ENCODE data around the gene SEMA4B.
A peak's percentile ranks its signal among the peaks of the same experiment; 100 is the strongest.
"Not testable (repeated sequence)": the region's sequence is repeated elsewhere in the genome, so short reads cannot be mapped to it uniquely, and the experiment has no call there.

SEMA4B gene

GRCh38 chr15:90227816-90228772, 27.0 kb downstream of the SEMA4B start:
- no peak for DNase-seq

- no peak for DNase-seq
These were observed 27.8 kb downstream of the SEMA4B start for GRCh38 chr15:90228960-90229359.

GRCh38 chr15:90230071-90230494, 29.0 kb downstream of the SEMA4B start:
- no peak for DNase-seq

- no peak for DNase-seq
These were observed 29.5 kb downstream of the SEMA4B start for GRCh38 chr15:90230610-90231009.

GRCh38 chr15:90231028-90232017, 30.2 kb downstream of the SEMA4B start:
- DNase-seq: peak; percentile 91

- DNase-seq: peak in 1 of 2 donors; percentile 35
These were observed 31.1 kb downstream of the SEMA4B start for GRCh38 chr15:90232196-90232595.

- DNase-seq: no peak
These were observed 31.8 kb downstream of the SEMA4B start for GRCh38 chr15:90232941-90233386.

- peak; percentile 98 for DNase-seq
These were observed 32.4 kb downstream of the SEMA4B start, which contains the start of gene CIB1 for GRCh38 chr15:90233387-90234095. TSS of gene CIB1 (minus strand) at chr15:90233941. CDS start at chr15:90233885, 56 bp downstream.

GRCh38 chr15:90234096-90234988, 33.2 kb downstream of the SEMA4B start, which contains the start of gene GDPGP1:
TSS of gene GDPGP1 (plus strand) at chr15:90234209. CDS start at chr15:90240909, 6,700 bp downstream.
- peak; percentile 95 to 96 for DNase-seq

GRCh38 chr15:90239371-90239770, 38.2 kb downstream of the SEMA4B start:
- no peak for DNase-seq

- no peak for DNase-seq
These were observed 39.7 kb downstream of the SEMA4B start for GRCh38 chr15:90240856-90241255.

- no peak for DNase-seq
These were observed 40.4 kb downstream of the SEMA4B start for GRCh38 chr15:90241343-90242192.

GRCh38 chr15:90243943-90244639, 43.0 kb downstream of the SEMA4B start:
- DNase-seq: no peak

- no peak for DNase-seq
These were observed 47.7 kb downstream of the SEMA4B start for GRCh38 chr15:90248789-90249202.

- DNase-seq: peak; percentile 74 to 77
These were observed 48.2 kb downstream of the SEMA4B start, which contains the start of gene TTLL13 for GRCh38 chr15:90249203-90249863. TSS of gene TTLL13 (plus strand) at chr15:90249556. CDS start at chr15:90250631, 1,075 bp downstream.

GRCh38 chr15:90257776-90258175, 56.6 kb downstream of the SEMA4B start:
- DNase-seq: no peak

GRCh38 chr15:90259524-90259923, 58.4 kb downstream of the SEMA4B start:
- no peak for DNase-seq

GRCh38 chr15:90260731-90261130, 59.6 kb downstream of the SEMA4B start:
- DNase-seq: not testable (repeated sequence)

- DNase-seq: no peak
These were observed 60.7 kb downstream of the SEMA4B start for GRCh38 chr15:90261811-90262210.
